Kidney epithelial cell (primary cell): Measurements from ENCODE around the gene MOSMO. TPM values are rescaled to one million over a fixed set of nuclear protein-coding genes. Genes with fewer than 3 reads are reported as not detected.

ENCODE experiments used
- DNase-seq: peaks from one replicate; pipeline ENCODE4 v3.0.0-alpha.2; 2010; ENCODE audit warnings: low read depth
- H3K27me3 ChIP-seq: 2 replicates; pipeline ENCODE4 v1.6.0; 2011; ENCODE audit warnings: low read length; ENCODE audit not compliant: control insufficient read depth, insufficient read depth
- H3K36me3 ChIP-seq: 2 replicates; pipeline ENCODE4 v1.5.1; 2011; ENCODE audit warnings: low read length; ENCODE audit not compliant: control insufficient read depth, insufficient read depth
- H3K4me3 ChIP-seq: 2 replicates; pipeline ENCODE4 v1.5.1; 2011; ENCODE audit warnings: low read depth, mild to moderate bottlenecking, control low read depth, low read length
- total RNA-seq: library from RNA; depleted of rRNA; stranded (reverse); fragments of >200 nt; gene quantifications from 2 replicates; pipeline ENCODE4 v1.2.3, GENCODE V29; 2015
- TF ChIP-seq, protein P1 (sequence below): IDR thresholded peaks from 2 replicates; pipeline ENCODE4 v1.5.1; 2011; ENCODE audit warnings: mild to moderate bottlenecking, moderate library complexity, low read length, control low read depth, inconsistent platforms; ENCODE audit not compliant: insufficient read depth, poor library complexity, severe bottlenecking

The MOSMO gene
- total RNA-seq, 1 donor from 2014 or later, result 8.5 TPM

DNA sequence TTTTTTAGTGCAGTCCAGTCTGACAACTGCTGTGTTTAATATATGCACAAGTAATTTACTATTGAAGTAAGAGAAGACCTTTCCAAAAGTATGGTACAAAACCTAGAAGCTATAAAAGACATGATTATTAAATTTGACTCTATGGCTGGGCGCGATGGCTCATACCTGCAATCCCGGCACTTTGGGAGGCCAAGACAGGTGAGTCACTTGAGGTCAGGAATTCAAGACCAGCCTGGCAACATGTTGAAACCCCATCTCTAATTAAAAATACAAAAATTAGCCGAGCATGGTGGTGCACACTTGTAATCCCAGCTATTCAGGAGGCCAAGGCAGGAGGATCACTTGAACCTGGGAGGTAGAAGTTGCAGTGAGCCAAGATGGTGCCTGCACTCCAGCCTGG, 43.1 kb downstream of the MOSMO start:
- H3K36me3 ChIP-seq, result no peaks in the 10 kb centered on the region
- no peak for DNase-seq
- H3K27me3 ChIP-seq, result no peaks in the 10 kb centered on the region
- no peak overlapping the region for H3K4me3 ChIP-seq
- TF ChIP-seq, protein P1, sequence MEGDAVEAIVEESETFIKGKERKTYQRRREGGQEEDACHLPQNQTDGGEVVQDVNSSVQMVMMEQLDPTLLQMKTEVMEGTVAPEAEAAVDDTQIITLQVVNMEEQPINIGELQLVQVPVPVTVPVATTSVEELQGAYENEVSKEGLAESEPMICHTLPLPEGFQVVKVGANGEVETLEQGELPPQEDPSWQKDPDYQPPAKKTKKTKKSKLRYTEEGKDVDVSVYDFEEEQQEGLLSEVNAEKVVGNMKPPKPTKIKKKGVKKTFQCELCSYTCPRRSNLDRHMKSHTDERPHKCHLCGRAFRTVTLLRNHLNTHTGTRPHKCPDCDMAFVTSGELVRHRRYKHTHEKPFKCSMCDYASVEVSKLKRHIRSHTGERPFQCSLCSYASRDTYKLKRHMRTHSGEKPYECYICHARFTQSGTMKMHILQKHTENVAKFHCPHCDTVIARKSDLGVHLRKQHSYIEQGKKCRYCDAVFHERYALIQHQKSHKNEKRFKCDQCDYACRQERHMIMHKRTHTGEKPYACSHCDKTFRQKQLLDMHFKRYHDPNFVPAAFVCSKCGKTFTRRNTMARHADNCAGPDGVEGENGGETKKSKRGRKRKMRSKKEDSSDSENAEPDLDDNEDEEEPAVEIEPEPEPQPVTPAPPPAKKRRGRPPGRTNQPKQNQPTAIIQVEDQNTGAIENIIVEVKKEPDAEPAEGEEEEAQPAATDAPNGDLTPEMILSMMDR, result no peak

DNA sequence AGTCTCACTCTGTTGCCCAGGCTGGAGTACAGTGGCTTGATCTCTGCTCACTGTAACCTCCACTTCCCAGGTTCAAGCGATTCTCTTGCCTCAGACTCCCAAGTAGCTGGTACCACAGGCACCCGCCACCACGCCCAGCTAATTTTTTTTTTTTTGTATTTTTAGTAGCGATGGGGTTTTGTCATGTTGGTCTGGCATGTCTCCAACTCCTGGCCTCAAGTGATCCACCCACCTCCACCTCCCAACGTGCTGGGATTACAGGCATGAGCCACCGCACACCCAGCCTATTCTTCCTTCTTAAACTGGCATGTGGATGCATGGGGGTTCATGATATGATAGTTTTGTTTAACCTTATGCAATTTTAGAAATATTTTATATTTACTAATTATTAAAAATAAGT, 45.1 kb downstream of the MOSMO start:
- TF ChIP-seq, protein P1, result no peak
- H3K27me3 ChIP-seq, result no peaks in the 10 kb centered on the region
- H3K4me3 ChIP-seq, result no peak overlapping the region
- no peaks in the 10 kb centered on the region for H3K36me3 ChIP-seq
- no peak for DNase-seq

DNA sequence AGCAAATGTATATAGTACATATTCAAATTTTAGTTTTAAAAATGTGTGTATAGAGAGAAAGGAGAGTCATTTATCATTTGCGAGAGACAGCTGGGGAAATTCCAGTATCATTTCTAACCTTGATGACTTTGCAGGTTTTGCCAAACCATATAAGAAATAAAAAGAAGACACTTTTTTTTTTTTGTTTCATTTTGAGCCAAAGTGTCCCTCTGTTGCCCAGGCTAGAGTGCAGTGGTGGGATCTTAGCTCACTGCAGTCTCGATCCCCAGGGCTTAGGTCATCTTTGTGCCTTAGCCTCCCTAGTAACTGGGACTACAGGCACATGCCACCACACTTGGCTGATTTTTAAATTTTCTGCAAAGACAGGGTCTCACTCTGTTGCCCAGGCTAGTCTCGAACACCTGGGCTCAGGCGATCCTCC, 46.0 kb downstream of the MOSMO start:
- Histone ChIP-seq H3K36me3 (no peaks in the 10 kb centered on the region), H3K27me3 (no peaks in the 10 kb centered on the region), H3K4me3 (no peak overlapping the region)
- no peak for DNase-seq
- TF ChIP-seq, protein P1, result no peak

DNA sequence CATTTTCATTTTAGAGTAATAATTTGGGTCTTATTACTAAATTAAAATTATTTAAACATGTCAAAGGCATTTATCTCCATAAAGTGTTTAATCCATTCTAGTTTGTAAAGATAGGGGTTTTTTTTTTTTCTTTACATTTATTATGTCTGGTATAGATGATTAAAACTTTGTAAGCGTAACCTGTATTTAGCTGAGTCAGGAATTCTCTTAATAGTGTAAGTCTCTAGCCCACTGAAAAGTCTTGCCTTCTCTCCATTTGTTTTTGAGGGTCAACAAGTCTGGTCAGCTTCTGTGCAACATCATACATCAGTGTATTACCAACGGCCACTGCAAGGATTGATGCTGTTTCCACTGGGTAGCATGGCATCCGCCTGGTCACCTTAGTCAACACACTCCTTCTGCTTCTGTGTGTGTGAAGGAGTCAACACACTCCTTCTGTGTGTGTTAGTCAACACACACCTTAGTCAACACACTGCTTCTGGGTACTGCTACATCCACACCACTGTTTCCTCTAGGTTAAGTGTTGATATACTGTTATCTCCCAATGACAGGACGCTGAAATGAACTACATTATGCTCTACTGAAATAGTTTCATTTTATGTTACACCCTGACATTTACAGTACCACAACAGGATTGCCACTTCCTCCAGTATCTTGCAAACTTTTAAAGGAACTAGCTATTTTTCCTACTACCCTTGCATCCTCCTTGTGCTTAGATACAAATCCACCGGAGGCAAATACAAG, 47.1 kb downstream of the MOSMO start:
- TF ChIP-seq, protein P1, result no peak
- no peak for DNase-seq
- no peaks in the 10 kb centered on the region for H3K27me3 ChIP-seq
- no peaks in the 10 kb centered on the region for H3K36me3 ChIP-seq
- H3K4me3 ChIP-seq, result no peak overlapping the region

GRCh38 chr16:22055881-22056280, 48.0 kb downstream of the MOSMO start:
- DNase-seq, result no peak
- TF ChIP-seq, protein P1, result peak; percentile 21
- Histone ChIP-seq H3K27me3 (no peaks in the 10 kb centered on the region), H3K36me3 (no peaks in the 10 kb centered on the region), H3K4me3 (no peak overlapping the region)
